Measurements from ENCODE around the gene ELMOD1.
A peak's percentile ranks its signal among the peaks of the same experiment; 100 is the strongest.

DNA sequence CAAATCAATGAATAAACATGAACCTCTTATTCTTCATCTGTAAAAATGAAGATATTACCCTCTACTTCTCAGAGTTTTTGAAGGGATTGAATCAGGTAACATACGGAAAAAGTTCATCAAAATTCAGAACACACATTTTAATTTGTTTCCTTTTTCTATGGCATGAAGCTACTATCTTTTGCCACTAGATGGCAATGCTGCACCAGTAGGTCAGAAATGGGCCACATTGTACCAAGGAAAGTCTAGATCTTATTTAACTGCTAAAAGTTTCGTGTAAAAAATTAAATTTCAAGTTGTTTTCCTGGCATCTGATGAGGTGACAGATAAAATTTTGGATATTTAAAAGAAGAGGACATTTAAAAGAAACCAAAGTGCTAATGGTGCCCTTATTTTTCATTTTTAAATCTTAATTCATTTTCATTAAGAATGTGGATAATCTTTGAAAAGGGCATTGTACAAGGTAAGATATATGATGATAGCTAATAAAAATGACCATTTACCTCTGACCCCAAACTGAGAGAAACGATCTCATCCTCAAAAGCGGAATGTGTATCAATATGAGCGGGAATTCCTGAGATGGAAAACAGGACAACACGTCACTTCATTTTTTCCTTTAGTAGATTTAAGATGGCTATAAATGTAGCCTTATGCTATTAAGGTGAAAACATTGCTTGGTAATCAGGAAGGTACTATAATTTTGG is 41.5 kb upstream of the ELMOD1 start:
- TF ChIP-seq, protein P1, sequence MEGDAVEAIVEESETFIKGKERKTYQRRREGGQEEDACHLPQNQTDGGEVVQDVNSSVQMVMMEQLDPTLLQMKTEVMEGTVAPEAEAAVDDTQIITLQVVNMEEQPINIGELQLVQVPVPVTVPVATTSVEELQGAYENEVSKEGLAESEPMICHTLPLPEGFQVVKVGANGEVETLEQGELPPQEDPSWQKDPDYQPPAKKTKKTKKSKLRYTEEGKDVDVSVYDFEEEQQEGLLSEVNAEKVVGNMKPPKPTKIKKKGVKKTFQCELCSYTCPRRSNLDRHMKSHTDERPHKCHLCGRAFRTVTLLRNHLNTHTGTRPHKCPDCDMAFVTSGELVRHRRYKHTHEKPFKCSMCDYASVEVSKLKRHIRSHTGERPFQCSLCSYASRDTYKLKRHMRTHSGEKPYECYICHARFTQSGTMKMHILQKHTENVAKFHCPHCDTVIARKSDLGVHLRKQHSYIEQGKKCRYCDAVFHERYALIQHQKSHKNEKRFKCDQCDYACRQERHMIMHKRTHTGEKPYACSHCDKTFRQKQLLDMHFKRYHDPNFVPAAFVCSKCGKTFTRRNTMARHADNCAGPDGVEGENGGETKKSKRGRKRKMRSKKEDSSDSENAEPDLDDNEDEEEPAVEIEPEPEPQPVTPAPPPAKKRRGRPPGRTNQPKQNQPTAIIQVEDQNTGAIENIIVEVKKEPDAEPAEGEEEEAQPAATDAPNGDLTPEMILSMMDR (IDR thresholded peaks at IDR 0.05; ENCODE audit: extremely low read depth in 1 of 2, insufficient read depth in 1 of 2, low read depth in 1 of 2, low read length in 2 of 2) = peak; percentile 61 to 64
- TF ChIP-seq EZH2 (IDR thresholded peaks at IDR 0.05; ENCODE audit: borderline replicate concordance, low read depth, low read length, severe bottlenecking) (no peak), GATA2 (IDR thresholded peaks at IDR 0.05; ENCODE audit: insufficient read depth, insufficient read length, low read depth, low read length) (no peak), JUN (IDR thresholded peaks at IDR 0.05; ENCODE audit: borderline replicate concordance, insufficient read depth, insufficient read length, low read depth) (no peak)

All from endothelial cell of umbilical vein (primary cell).